ENCODE measurements around the gene ARHGAP15. TPM values are rescaled to one million over a fixed set of nuclear protein-coding genes. Genes with fewer than 3 reads are reported as not detected.

The ARHGAP15 gene
- total and polyA plus RNA-seq, 4 donors, result 3.8 to 17.9 (median 13.2) TPM

GRCh38 chr2:143392358-143392757 is 263.1 kb downstream of the ARHGAP15 start:
- no peak overlapping the region for H3K27ac ChIP-seq (ENCODE audit: low read depth in 1 of 2, low read length in 2 of 2)
- TF ChIP-seq HNF4A (conservative IDR thresholded peaks at IDR 0.05) (no peak), MAX (IDR thresholded peaks at IDR 0.05) (no peak), TAF1 (conservative IDR thresholded peaks at IDR 0.05) (no peak), YY1 (IDR thresholded peaks at IDR 0.05) (no peak), FOXA2 (IDR thresholded peaks at IDR 0.05) (no peak), ZBTB33 (IDR thresholded peaks at IDR 0.05) (no peak), ATF3 (IDR thresholded peaks at IDR 0.05) (no peak), RXRA (IDR thresholded peaks at IDR 0.05) (no peak), EGR1 (IDR thresholded peaks at IDR 0.05; ENCODE audit: low read depth in 2 of 2) (no peak), JUND (IDR thresholded peaks at IDR 0.05) (no peak), SP1 (IDR thresholded peaks at IDR 0.05) (no peak), HNF4G (IDR thresholded peaks at IDR 0.05) (no peak), GABPA (IDR thresholded peaks at IDR 0.05 in 1 of 2, conservative IDR thresholded peaks at IDR 0.05 in 1 of 2) (no peak), CTCF (IDR thresholded peaks at IDR 0.05; ENCODE audit: low read depth, low read length, missing input control) (no peak), RAD21 (IDR thresholded peaks at IDR 0.05) (no peak), REST (IDR thresholded peaks at IDR 0.05) (no peak)
- no peaks in the 10 kb centered on the region for H3K4me1 ChIP-seq (ENCODE audit: control insufficient read depth in 4 of 4, insufficient read depth in 4 of 4, low read length in 3 of 4)
- no peak overlapping the region for H3K4me3 ChIP-seq (ENCODE audit: low read depth in 1 of 3, low read length in 3 of 3)
- no peak overlapping the region for H3K9ac ChIP-seq (ENCODE audit: low read depth in 1 of 2, low read length in 2 of 2)
- DNase-seq (ENCODE audit: low spot score), result no peak
- no peaks in the 10 kb centered on the region for H3K27me3 ChIP-seq (ENCODE audit: control insufficient read depth in 4 of 4, insufficient read depth in 4 of 4, low read length in 3 of 4)
- H3K36me3 ChIP-seq (ENCODE audit: control insufficient read depth in 4 of 4, insufficient read depth in 3 of 4, low read depth in 1 of 4, low read length in 3 of 4), result no peaks in the 10 kb centered on the region
- no peaks in the 10 kb centered on the region for H3K9me3 ChIP-seq (ENCODE audit: control insufficient read depth in 4 of 4, low read length in 3 of 4)

- Histone ChIP-seq H3K4me3 (ENCODE audit: low read depth in 1 of 3, low read length in 3 of 3) (no peak overlapping the region), H3K36me3 (ENCODE audit: control insufficient read depth in 4 of 4, insufficient read depth in 3 of 4, low read depth in 1 of 4, low read length in 3 of 4) (no peaks in the 10 kb centered on the region), H3K9ac (ENCODE audit: low read depth in 1 of 2, low read length in 2 of 2) (no peak overlapping the region), H3K4me1 (ENCODE audit: control insufficient read depth in 4 of 4, insufficient read depth in 4 of 4, low read length in 3 of 4) (no peaks in the 10 kb centered on the region), H3K27me3 (ENCODE audit: control insufficient read depth in 4 of 4, insufficient read depth in 4 of 4, low read length in 3 of 4) (no peaks in the 10 kb centered on the region), H3K27ac (ENCODE audit: low read depth in 1 of 2, low read length in 2 of 2) (no peak overlapping the region), H3K9me3 (ENCODE audit: control insufficient read depth in 4 of 4, low read length in 3 of 4) (no peaks in the 10 kb centered on the region)
- TF ChIP-seq JUND (IDR thresholded peaks at IDR 0.05) (no peak), EGR1 (IDR thresholded peaks at IDR 0.05; ENCODE audit: low read depth in 2 of 2) (no peak), MAX (IDR thresholded peaks at IDR 0.05) (no peak), SP1 (IDR thresholded peaks at IDR 0.05) (no peak), HNF4G (IDR thresholded peaks at IDR 0.05) (no peak), FOXA2 (IDR thresholded peaks at IDR 0.05) (no peak), NR2F2 (IDR thresholded peaks at IDR 0.05) (no peak), CTCF (IDR thresholded peaks at IDR 0.05; ENCODE audit: low read depth, low read length, missing input control) (no peak), YY1 (IDR thresholded peaks at IDR 0.05) (no peak), RAD21 (IDR thresholded peaks at IDR 0.05) (no peak), GABPA (IDR thresholded peaks at IDR 0.05 in 1 of 2, conservative IDR thresholded peaks at IDR 0.05 in 1 of 2) (no peak)
- 97% methylated on average over 2 of the region's 2 CpGs for WGBS
- no peak for DNase-seq (ENCODE audit: low spot score)
Measured at GRCh38 chr2:143394062-143394461, 264.8 kb downstream of the ARHGAP15 start.

Data from liver (tissue), 9 donors.